Mucosa of stomach (tissue), 1 donor: ENCODE measurements around the gene LRP1B.
"Not testable (repeated sequence)": the region's sequence is repeated elsewhere in the genome, so short reads cannot be mapped to it uniquely, and the experiment has no call there.

Experiments used
- H3K27me3 ChIP-seq: one replicate; pipeline ENCODE4 v1.7.0; 2013; ENCODE audit warnings: mild to moderate bottlenecking, low read length; ENCODE audit not compliant: control insufficient read depth, insufficient read depth
- H3K36me3 ChIP-seq: one replicate; pipeline ENCODE4 v1.7.0; 2013; ENCODE audit warnings: low read length; ENCODE audit not compliant: control insufficient read depth, insufficient read depth
- H3K4me1 ChIP-seq: one replicate; pipeline ENCODE4 v1.7.0; 2013; ENCODE audit warnings: mild to moderate bottlenecking, low read length; ENCODE audit not compliant: control insufficient read depth, insufficient read depth
- H3K4me3 ChIP-seq: one replicate; pipeline ENCODE4 v1.7.0; 2013; ENCODE audit warnings: low read length
- H3K9ac ChIP-seq: one replicate; pipeline ENCODE4 v1.7.0; 2013; ENCODE audit warnings: mild to moderate bottlenecking, low read length, moderate library complexity
- H3K9me3 ChIP-seq: one replicate; pipeline ENCODE4 v1.7.0; 2013; ENCODE audit warnings: mild to moderate bottlenecking, low read length, moderate library complexity; ENCODE audit not compliant: control insufficient read depth
- donor health status: Pancreatic carcinoma.

LRP1B gene

GRCh38 chr2:140465301-140465700, 1665.5 kb downstream of the LRP1B start:
- no peaks in the 10 kb centered on the region for H3K9me3 ChIP-seq
- no peaks in the 10 kb centered on the region for H3K27me3 ChIP-seq
- H3K9ac ChIP-seq, result no peak overlapping the region
- H3K36me3 ChIP-seq, result no peaks in the 10 kb centered on the region
- no peaks in the 10 kb centered on the region for H3K4me1 ChIP-seq
- H3K4me3 ChIP-seq, result no peak overlapping the region

DNA sequence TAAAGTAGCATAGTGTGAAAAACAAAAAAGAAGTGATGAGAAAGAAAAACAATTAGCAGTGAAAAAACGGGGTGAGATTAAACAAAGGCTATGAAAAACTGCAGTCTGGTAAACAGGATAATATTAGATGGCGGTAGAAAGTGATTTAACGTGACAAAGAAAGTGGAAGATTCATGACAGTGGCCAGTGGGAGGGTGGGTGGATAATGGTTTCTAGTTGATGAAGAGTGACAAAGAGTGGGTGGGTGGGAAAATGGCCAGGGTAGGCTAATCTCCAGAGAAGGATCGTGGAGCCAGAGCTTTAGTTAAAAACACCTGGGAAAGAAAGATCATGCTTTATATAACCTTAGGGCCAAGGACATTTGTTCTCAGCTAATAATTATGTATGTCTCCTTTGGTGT, 1667.8 kb downstream of the LRP1B start:
- no peaks in the 10 kb centered on the region for H3K36me3 ChIP-seq
- no peaks in the 10 kb centered on the region for H3K9me3 ChIP-seq
- H3K4me3 ChIP-seq, result no peak overlapping the region
- H3K9ac ChIP-seq, result no peak overlapping the region
- no peaks in the 10 kb centered on the region for H3K27me3 ChIP-seq
- no peaks in the 10 kb centered on the region for H3K4me1 ChIP-seq

- Histone ChIP-seq H3K27me3 (no peaks in the 10 kb centered on the region), H3K9me3 (no peaks in the 10 kb centered on the region), H3K4me3 (no peak overlapping the region), H3K36me3 (no peaks in the 10 kb centered on the region), H3K4me1 (no peaks in the 10 kb centered on the region), H3K9ac (no peak overlapping the region)
Measured at GRCh38 chr2:140457483-140457882, 1673.3 kb downstream of the LRP1B start.

DNA sequence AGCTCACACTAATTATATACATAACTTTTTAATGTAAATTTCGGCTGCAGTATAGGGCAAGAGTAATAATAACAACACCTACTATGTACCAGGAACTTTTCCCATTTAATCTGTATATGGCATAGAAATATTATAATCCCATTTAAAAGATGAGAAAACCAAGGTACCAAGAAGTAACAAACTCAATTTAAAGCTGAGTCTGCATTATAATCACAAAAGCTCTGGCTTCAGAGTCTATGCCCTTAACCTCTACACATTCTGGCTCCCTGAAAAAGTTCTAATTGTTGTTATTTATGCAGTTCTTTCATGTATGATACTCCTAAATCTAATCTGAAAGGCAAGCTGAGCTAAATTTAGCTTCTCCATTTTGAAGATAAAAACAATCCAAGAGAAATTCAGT, 1675.5 kb downstream of the LRP1B start:
- Histone ChIP-seq H3K9me3 (no peaks in the 10 kb centered on the region), H3K9ac (no peak overlapping the region), H3K4me3 (no peak overlapping the region), H3K4me1 (no peaks in the 10 kb centered on the region), H3K36me3 (no peaks in the 10 kb centered on the region), H3K27me3 (no peaks in the 10 kb centered on the region)

DNA sequence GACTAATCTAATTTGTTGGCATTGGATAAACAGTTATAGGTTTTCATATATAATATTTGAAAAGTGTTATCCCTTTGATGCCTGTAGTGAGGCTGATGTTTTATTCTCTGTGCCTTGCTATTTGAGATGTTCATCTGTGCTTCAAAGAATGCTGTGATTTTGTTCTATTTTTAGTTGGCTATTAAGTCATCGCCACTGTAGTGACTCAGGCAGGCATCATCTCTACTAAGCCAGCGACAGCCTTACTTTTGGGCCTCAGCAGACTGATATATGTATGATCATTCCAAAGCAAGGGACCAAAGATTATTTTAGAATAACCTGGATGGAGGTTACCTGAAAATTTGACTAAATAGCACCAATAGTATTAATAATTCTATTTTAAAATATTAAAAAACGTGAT, 1676.1 kb downstream of the LRP1B start:
- H3K4me1 ChIP-seq, result no peaks in the 10 kb centered on the region

DNA sequence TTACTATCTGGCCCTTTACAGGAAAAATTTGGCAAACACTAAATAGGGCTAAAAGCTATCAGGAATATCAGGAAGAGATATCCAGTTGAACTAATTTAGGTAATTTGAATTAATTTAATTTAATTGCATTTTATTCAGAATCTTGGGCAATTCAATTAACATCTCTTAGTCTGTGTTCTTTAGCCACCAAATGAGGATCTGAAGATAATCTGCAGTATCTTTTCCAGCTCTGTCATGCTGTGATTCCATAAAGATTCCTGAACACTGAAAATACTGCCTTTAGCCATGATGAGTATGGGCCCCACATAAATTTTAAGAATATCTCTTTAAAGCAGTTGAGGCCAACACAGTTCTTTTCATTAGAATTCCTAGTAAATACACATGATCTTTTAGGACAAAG, 1679.5 kb downstream of the LRP1B start:
- Histone ChIP-seq H3K9ac (no peak overlapping the region), H3K4me1 (no peaks in the 10 kb centered on the region), H3K4me3 (no peak overlapping the region), H3K9me3 (no peaks in the 10 kb centered on the region), H3K27me3 (no peaks in the 10 kb centered on the region), H3K36me3 (no peaks in the 10 kb centered on the region)

More for the DNA sequence above, 1676.1 kb downstream of the LRP1B start:
- Histone ChIP-seq H3K9ac (no peak overlapping the region), H3K27me3 (no peaks in the 10 kb centered on the region), H3K36me3 (no peaks in the 10 kb centered on the region), H3K9me3 (no peaks in the 10 kb centered on the region), H3K4me3 (no peak overlapping the region)

- H3K9ac ChIP-seq, result no peak overlapping the region
- no peaks in the 10 kb centered on the region for H3K36me3 ChIP-seq
- no peaks in the 10 kb centered on the region for H3K4me1 ChIP-seq
- no peaks in the 10 kb centered on the region for H3K27me3 ChIP-seq
- no peaks in the 10 kb centered on the region for H3K9me3 ChIP-seq
- H3K4me3 ChIP-seq, result no peak overlapping the region
Measured at GRCh38 chr2:140442319-140442718, 1688.5 kb downstream of the LRP1B start.

DNA sequence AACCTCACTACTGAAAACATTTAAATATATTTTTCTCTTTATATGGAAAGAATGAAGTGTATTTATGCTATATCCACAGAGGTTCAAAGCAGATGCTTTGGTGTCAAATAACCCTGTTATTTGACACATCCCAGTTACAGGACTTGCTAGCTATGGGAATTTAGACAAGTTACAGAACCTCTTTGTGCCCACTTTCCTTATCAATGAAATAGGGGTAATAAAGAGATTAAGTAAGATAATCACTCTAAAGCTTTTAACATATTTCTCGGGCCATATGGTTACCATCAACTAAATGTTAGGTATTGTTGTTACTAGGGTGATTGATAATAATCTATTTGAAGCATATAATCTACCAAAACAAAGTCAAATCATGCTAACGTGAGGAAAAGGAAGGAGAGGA, 1690.0 kb downstream of the LRP1B start:
- Histone ChIP-seq H3K27me3 (no peaks in the 10 kb centered on the region), H3K36me3 (no peaks in the 10 kb centered on the region), H3K9me3 (no peaks in the 10 kb centered on the region), H3K4me3 (no peak overlapping the region), H3K9ac (no peak overlapping the region), H3K4me1 (no peaks in the 10 kb centered on the region)

- Histone ChIP-seq H3K4me1 (no peaks in the 10 kb centered on the region), H3K9me3 (no peaks in the 10 kb centered on the region), H3K4me3 (no peak overlapping the region), H3K9ac (no peak overlapping the region), H3K27me3 (no peaks in the 10 kb centered on the region), H3K36me3 (no peaks in the 10 kb centered on the region)
Measured at GRCh38 chr2:140436936-140437335, 1693.9 kb downstream of the LRP1B start.

- not testable (repeated sequence) for H3K36me3 ChIP-seq
Measured at GRCh38 chr2:140427033-140427432, 1703.8 kb downstream of the LRP1B start.

DNA sequence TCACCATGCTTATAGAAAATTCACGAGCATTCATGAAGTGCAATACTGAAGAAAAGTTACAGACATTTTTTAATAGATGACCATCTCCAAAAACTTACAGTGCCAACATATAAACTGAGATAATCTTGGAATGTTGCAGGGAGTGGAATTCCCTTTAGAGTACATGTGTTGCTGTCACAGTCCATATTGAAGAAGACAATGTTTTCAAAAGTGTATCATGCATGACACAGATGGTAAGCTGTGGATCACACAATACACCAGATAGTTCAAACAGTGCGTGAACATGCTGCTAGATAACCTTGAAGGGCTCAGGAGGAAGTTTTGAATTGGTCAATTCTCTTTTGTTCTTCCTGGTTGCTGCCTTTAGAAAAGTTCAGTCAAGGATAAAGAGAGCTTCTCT, 1706.3 kb downstream of the LRP1B start:
- Histone ChIP-seq H3K4me1 (no peaks in the 10 kb centered on the region), H3K9me3 (no peaks in the 10 kb centered on the region), H3K4me3 (no peak overlapping the region), H3K27me3 (no peaks in the 10 kb centered on the region), H3K36me3 (no peaks in the 10 kb centered on the region), H3K9ac (no peak overlapping the region)

More at GRCh38 chr2:140427033-140427432, 1703.8 kb downstream of the LRP1B start:
- not testable (repeated sequence) for H3K4me1 ChIP-seq, H3K9ac ChIP-seq, H3K9me3 ChIP-seq, H3K27me3 ChIP-seq, H3K4me3 ChIP-seq

GRCh38 chr2:140422759-140423158, 1708.1 kb downstream of the LRP1B start:
- Histone ChIP-seq H3K9ac (no peak overlapping the region), H3K4me1 (no peaks in the 10 kb centered on the region), H3K9me3 (no peaks in the 10 kb centered on the region), H3K36me3 (no peaks in the 10 kb centered on the region), H3K27me3 (no peaks in the 10 kb centered on the region), H3K4me3 (no peak overlapping the region)

- no peaks in the 10 kb centered on the region for H3K9me3 ChIP-seq
- H3K9ac ChIP-seq, result no peak overlapping the region
- H3K27me3 ChIP-seq, result no peaks in the 10 kb centered on the region
- no peaks in the 10 kb centered on the region for H3K36me3 ChIP-seq
- H3K4me3 ChIP-seq, result no peak overlapping the region
- H3K4me1 ChIP-seq, result no peaks in the 10 kb centered on the region
Measured at GRCh38 chr2:140417504-140417903, 1713.3 kb downstream of the LRP1B start.
